K562 (cell line): ENCODE measurements around the gene CLIC3. TPM values are rescaled to one million over a fixed set of nuclear protein-coding genes. Genes with fewer than 3 reads are reported as not detected.
A peak's percentile ranks its signal among the peaks of the same experiment; 100 is the strongest.

Experiments used
- CAMTA2 ChIP-seq: fragments of 250-450 bp; sonication (Bioruptor Pico); conservative IDR thresholded peaks from 2 replicates; pipeline ENCODE4 v1.5.1; 2022
- CEBPG ChIP-seq, 3 experiments: fragments of 200-800 bp in 1 of 3; sonication (Bioruptor generic) in 1 of 3; sonication (generic) in 1 of 3; formaldehyde crosslinking in 1 of 3; IDR thresholded peaks in 2 of 3; conservative IDR thresholded peaks in 1 of 3; 2 replicates each; pipeline versions ENCODE4 v1.6.1 to v1.8.0; 2016 to 2022; ENCODE audit warnings: missing compliant biosample characterization in 2 of 3, missing genetic modification characterization in 2 of 3, mild to moderate bottlenecking in 1 of 3, missing genetic modification reagents in 1 of 3
- CEBPZ ChIP-seq: fragments of 150-350 bp; IDR thresholded peaks from 2 replicates; pipeline ENCODE4 v1.6.1; 2014; ENCODE audit warnings: low read depth, mild to moderate bottlenecking, low read length, borderline replicate concordance
- CXXC5 ChIP-seq: fragments of 250-450 bp; sonication (Bioruptor Pico); IDR thresholded peaks from 2 replicates; pipeline ENCODE4 v1.8.0; 2022; ENCODE audit warnings: inconsistent platforms, mild to moderate bottlenecking, moderate library complexity
- E2F1 ChIP-seq: sonication (generic); formaldehyde crosslinking; IDR thresholded peaks from 2 replicates; pipeline ENCODE4 v1.8.1; 2023; ENCODE audit warnings: mild to moderate bottlenecking, missing genetic modification reagents, moderate library complexity
- FOXM1 ChIP-seq, 2 experiments: fragments of 450-650 bp in 1 of 2; sonication (generic) in 1 of 2; formaldehyde crosslinking in 1 of 2; IDR thresholded peaks; 2 replicates each; pipeline versions ENCODE4 v1.6.1 to v1.9.0; 2017 to 2022; ENCODE audit warnings: low read depth in 2 of 2, mild to moderate bottlenecking in 2 of 2, missing genetic modification reagents in 1 of 2, moderate library complexity in 1 of 2
- FOXP1 ChIP-seq: sonication (generic); formaldehyde crosslinking; IDR thresholded peaks from 2 replicates; pipeline ENCODE4 v1.8.0; 2022; ENCODE audit warnings: mild to moderate bottlenecking, missing genetic modification reagents
- HDAC1 ChIP-seq, 2 experiments: fragments of 450-650 bp; IDR thresholded peaks; 2 replicates each; pipeline ENCODE4 v1.6.1; 2016 to 2017; ENCODE audit warnings: inconsistent platforms in 1 of 2, mild to moderate bottlenecking in 1 of 2, moderate library complexity in 1 of 2
- HSF4 ChIP-seq: fragments of 250-450 bp; sonication (Bioruptor Pico); IDR thresholded peaks from 2 replicates; pipeline ENCODE4 v2.1.2; 2022; ENCODE audit warnings: mild to moderate bottlenecking, moderate library complexity, borderline replicate concordance
- JUNB ChIP-seq: fragments of 450-650 bp; formaldehyde crosslinking; conservative IDR thresholded peaks from 2 replicates; pipeline ENCODE4 v1.4.0; 2020; ENCODE audit warnings: mild to moderate bottlenecking
- KAT2B ChIP-seq: IDR thresholded peaks from one replicate; pipeline ENCODE4 v1.6.1; 2012; ENCODE audit warnings: low read depth, mild to moderate bottlenecking, control low read depth, inconsistent platforms, low read length, moderate library complexity
- MEIS2 ChIP-seq: fragments of 450-650 bp; IDR thresholded peaks from 2 replicates; pipeline ENCODE4 v1.6.1; 2014; ENCODE audit warnings: mild to moderate bottlenecking; ENCODE audit not compliant: partially characterized antibody
- MTA3 ChIP-seq: fragments of 450-650 bp; formaldehyde crosslinking; IDR thresholded peaks from 2 replicates; pipeline ENCODE4 v1.6.1; 2017; ENCODE audit warnings: mild to moderate bottlenecking, borderline replicate concordance
- MTF1 ChIP-seq: fragments of 250-450 bp; sonication (Bioruptor Pico); IDR thresholded peaks from 2 replicates; pipeline ENCODE4 v1.9.0; 2021; ENCODE audit warnings: moderate library complexity, mild to moderate bottlenecking, inconsistent platforms, borderline replicate concordance
- NCOA1 ChIP-seq: fragments of 450-650 bp; IDR thresholded peaks from 2 replicates; pipeline ENCODE4 v1.6.1; 2016; ENCODE audit warnings: low read depth
- PRMT5 ChIP-seq: sonication (generic); formaldehyde crosslinking; IDR thresholded peaks from 2 replicates; pipeline ENCODE4 v1.5.0; 2020; ENCODE audit warnings: missing genetic modification reagents
- PTBP1 ChIP-seq: fragments of 200-400 bp; formaldehyde crosslinking; IDR thresholded peaks from 2 replicates; pipeline ENCODE4 v1.6.1; 2017; ENCODE audit warnings: low read depth, low read length
- RBM14 ChIP-seq: fragments of 200-400 bp; formaldehyde crosslinking; IDR thresholded peaks from 2 replicates; pipeline ENCODE4 v1.6.1; 2018; ENCODE audit warnings: low read depth, mild to moderate bottlenecking, low read length, moderate library complexity, borderline replicate concordance; ENCODE audit not compliant: insufficient read depth
- TAF9B ChIP-seq: fragments of 450-650 bp; IDR thresholded peaks from 2 replicates; pipeline ENCODE4 v1.6.1; 2018; ENCODE audit warnings: mild to moderate bottlenecking; ENCODE audit not compliant: partially characterized antibody
- TBL1XR1 ChIP-seq, 2 experiments: IDR thresholded peaks; 2 replicates each; pipeline ENCODE4 v1.6.1; 2012; ENCODE audit warnings: improper control_type of control experiment in 2 of 2, low read length in 2 of 2, mild to moderate bottlenecking in 1 of 2
- ZBTB7A ChIP-seq: IDR thresholded peaks from 2 replicates; pipeline ENCODE4 v1.6.1; 2011; ENCODE audit warnings: low read depth, mild to moderate bottlenecking, low read length, moderate library complexity, borderline replicate concordance; ENCODE audit not compliant: control insufficient read depth
- ZKSCAN8 ChIP-seq: fragments of 200-800 bp; sonication (Bioruptor generic); IDR thresholded peaks from 2 replicates; pipeline ENCODE4 v1.6.1; 2016; ENCODE audit warnings: missing genetic modification characterization, missing compliant biosample characterization
- ZNF165 ChIP-seq: fragments of 250-450 bp; sonication (Bioruptor Pico); IDR thresholded peaks from 2 replicates; pipeline ENCODE4 v1.4.0; 2020; ENCODE audit warnings: borderline replicate concordance
- ZNF174 ChIP-seq: fragments of 250-450 bp; sonication (Bioruptor Pico); IDR thresholded peaks from 2 replicates; pipeline ENCODE4 v1.4.0; 2020; ENCODE audit warnings: mild to moderate bottlenecking
- ZNF24 ChIP-seq: fragments of 450-650 bp; IDR thresholded peaks from 2 replicates; pipeline ENCODE4 v1.6.1; 2016
- ZNF79 ChIP-seq: fragments of 250-450 bp; sonication (Bioruptor Pico); IDR thresholded peaks from 2 replicates; pipeline ENCODE4 v1.4.0; 2020; ENCODE audit warnings: low read depth, mild to moderate bottlenecking, moderate library complexity
- polyA plus RNA-seq, 8 experiments: library from polyadenylated mRNA; depleted of rRNA in 4 of 8; stranded (reverse) in 5 of 8; unstranded in 3 of 8; fragments of >200 nt; fragmentation: Nextera tagmentation in 2 of 8; fragmentation: Illumina TruSeq in 1 of 8; extraction: Ambion mirVana in 2 of 8; extraction: Trizol in 1 of 8; gene quantifications; 2 replicates each; pipeline versions ENCODE4 v1.2.1 to v1.2.3, GENCODE V29; 2011 to 2014; ENCODE audit warnings: inconsistent platforms in 1 of 8, missing spikeins in 1 of 8
- total RNA-seq, 7 experiments: library from RNA; depleted of rRNA in 6 of 7; stranded (reverse); fragments of >200 nt in 6 of 7; fragmentation: Illumina TruSeq in 2 of 7; extraction: Trizol in 2 of 7; gene quantifications; 2 replicates each; pipeline versions ENCODE4 v1.2.1 to v1.2.3, GENCODE V29; 2011 to 2021; ENCODE audit warnings: low replicate concordance in 1 of 7

Gene CLIC3
- total and polyA plus RNA-seq, 9 of the 15 experiments (the other 6 are each of a cell fraction or from before 2014, with no cell fraction given) = 0.27 to 0.29 TPM; not detected in 7

- no peak for TF ChIP-seq HSF4
- no peak for TF ChIP-seq MTF1 (CRISPR knock-in tag)
- no peak for TF ChIP-seq ZNF79 (CRISPR knock-in tag)
- TF ChIP-seq ZBTB7A = peak; percentile 49; the same call in 1 of the 2 replicates
- no peak for TF ChIP-seq CEBPZ
- TF ChIP-seq MEIS2 = peak; percentile 40
- TF ChIP-seq MTA3 = peak; percentile 19; the same call in 1 of the 2 replicates
- TF ChIP-seq FOXM1 (IDR thresholded peaks at IDR 0.05; ENCODE audit: low read depth) = no peak
- TF ChIP-seq FOXM1 (CRISPR knock-in tag; IDR thresholded peaks at IDR 0.05; ENCODE audit: low read depth) = no peak
- no peak for TF ChIP-seq NCOA1
- no peak for TF ChIP-seq E2F1 (CRISPR knock-in tag)
- TF ChIP-seq HDAC1 (IDR thresholded peaks at IDR 0.05) = peak in 1 of 2 experiments; percentile 43; a peak in 1 of 4 replicates
- no peak for TF ChIP-seq CXXC5 (CRISPR knock-in tag)
- TF ChIP-seq ZNF24 = no peak
- no peak for TF ChIP-seq TAF9B
- TF ChIP-seq PRMT5 (CRISPR knock-in tag) = no peak
- no peak for TF ChIP-seq JUNB (CRISPR knock-in tag)
- TF ChIP-seq ZKSCAN8 (CRISPR knock-in tag) = no peak
- TF ChIP-seq KAT2B = no peak
- no peak for TF ChIP-seq TBL1XR1 (IDR thresholded peaks at IDR 0.05; ENCODE audit: low read length in 2 of 2)
- 0 out of 2 replicates have a peak, but pooled peaks have one; percentile 31 for TF ChIP-seq FOXP1 (CRISPR knock-in tag)
- no peak for TF ChIP-seq CEBPG (CRISPR knock-in tag; IDR thresholded peaks at IDR 0.05)
- no peak for TF ChIP-seq CEBPG (tag; conservative IDR thresholded peaks at IDR 0.05 in 1 of 2, IDR thresholded peaks at IDR 0.05 in 1 of 2)
- TF ChIP-seq CAMTA2 (CRISPR knock-in tag) = no peak
- no peak for TF ChIP-seq ZNF174
- no peak for TF ChIP-seq ZNF165 (CRISPR knock-in tag)
- no peak for TF ChIP-seq RBM14
- no peak for TF ChIP-seq PTBP1
These were observed 32.1 kb downstream of the CLIC3 start (continued) for GRCh38 chr9:136964171-136964689.
